GM06990 (cell line): ENCODE measurements around the gene HSD17B8.

Experiments
- DNase-seq: peaks from one replicate; pipeline ENCODE4 v3.0.0-alpha.2; 2011; ENCODE audit not compliant: insufficient read length; ENCODE audit errors: extremely low read depth
- H3K27me3 ChIP-seq: replicated peaks from 2 replicates; pipeline ENCODE4 v1.6.0; 2011; ENCODE audit warnings: low read length; ENCODE audit not compliant: control insufficient read depth, insufficient read depth
- H3K36me3 ChIP-seq: 2 replicates; pipeline ENCODE4 v1.5.1; 2011; ENCODE audit warnings: low read length; ENCODE audit not compliant: control insufficient read depth, insufficient read depth
- H3K4me3 ChIP-seq: replicated peaks from 2 replicates; pipeline ENCODE4 v1.5.1; 2011; ENCODE audit warnings: low read depth, mild to moderate bottlenecking, control low read depth, low read length
- TF ChIP-seq, protein P1 (sequence below): IDR thresholded peaks from 2 replicates; pipeline ENCODE4 v1.5.1; 2011; ENCODE audit warnings: low read length, control low read depth, mild to moderate bottlenecking, inconsistent platforms; ENCODE audit not compliant: insufficient read depth, poor library complexity, severe bottlenecking

Gene HSD17B8

DNA sequence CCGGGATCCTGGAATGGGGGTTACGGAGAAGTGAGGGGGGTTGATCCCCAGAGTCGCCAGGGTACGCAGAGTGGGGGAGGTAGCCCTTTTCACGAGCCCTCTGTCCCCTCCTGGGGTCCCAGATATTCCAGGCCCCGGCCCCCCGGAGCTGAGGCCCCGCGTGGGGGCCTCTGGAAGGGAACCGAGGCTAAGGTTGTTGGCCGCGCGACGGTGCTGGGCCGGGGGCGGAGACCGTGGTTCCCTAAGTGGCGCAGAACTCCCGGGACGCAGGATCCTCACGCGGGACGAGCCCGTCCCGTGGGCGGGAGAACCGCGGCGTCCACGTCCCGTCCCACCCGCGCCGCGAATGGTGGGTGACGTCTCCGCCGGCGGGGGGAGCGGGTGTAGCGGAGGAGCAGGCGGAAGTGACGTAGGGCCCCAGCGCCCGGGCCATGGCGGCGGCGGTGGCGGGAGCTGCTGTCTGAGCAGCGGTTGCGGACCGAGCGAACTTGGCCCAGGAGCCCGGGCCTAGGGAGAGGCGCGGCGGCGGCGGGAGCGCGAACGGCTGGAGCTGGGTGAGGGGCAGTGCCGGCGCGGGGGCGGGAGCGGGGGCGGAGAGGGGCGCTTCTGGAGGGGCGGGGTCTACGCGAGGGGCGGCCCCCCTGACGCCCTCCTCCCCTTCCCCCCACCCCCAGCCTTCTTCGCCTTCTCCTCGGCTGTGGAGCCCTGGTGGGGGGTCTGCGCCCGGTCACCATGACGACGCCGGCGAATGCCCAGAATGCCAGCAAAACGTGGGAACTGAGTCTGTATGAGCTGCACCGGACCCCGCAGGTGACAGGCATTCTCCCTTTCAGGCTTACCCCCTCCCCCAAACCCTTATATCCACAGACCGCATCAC, 3.9 kb downstream of the HSD17B8 start, which contains the start of gene RING1:
Gene RING1, plus strand, starts transcription at position 410 of the 877 bp plus-strand sequence. Its CDS starts 323 bp downstream, at position 733.
- TF ChIP-seq, protein P1, sequence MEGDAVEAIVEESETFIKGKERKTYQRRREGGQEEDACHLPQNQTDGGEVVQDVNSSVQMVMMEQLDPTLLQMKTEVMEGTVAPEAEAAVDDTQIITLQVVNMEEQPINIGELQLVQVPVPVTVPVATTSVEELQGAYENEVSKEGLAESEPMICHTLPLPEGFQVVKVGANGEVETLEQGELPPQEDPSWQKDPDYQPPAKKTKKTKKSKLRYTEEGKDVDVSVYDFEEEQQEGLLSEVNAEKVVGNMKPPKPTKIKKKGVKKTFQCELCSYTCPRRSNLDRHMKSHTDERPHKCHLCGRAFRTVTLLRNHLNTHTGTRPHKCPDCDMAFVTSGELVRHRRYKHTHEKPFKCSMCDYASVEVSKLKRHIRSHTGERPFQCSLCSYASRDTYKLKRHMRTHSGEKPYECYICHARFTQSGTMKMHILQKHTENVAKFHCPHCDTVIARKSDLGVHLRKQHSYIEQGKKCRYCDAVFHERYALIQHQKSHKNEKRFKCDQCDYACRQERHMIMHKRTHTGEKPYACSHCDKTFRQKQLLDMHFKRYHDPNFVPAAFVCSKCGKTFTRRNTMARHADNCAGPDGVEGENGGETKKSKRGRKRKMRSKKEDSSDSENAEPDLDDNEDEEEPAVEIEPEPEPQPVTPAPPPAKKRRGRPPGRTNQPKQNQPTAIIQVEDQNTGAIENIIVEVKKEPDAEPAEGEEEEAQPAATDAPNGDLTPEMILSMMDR: no peak
- Histone ChIP-seq H3K27me3 (no peaks in the 10 kb centered on the region), H3K36me3 (peaks cover 9% of the 10 kb centered on the region), H3K4me3 (peak within 1 kb of the TSS; percentile 86)
- DNase-seq: peak; percentile 86

DNA sequence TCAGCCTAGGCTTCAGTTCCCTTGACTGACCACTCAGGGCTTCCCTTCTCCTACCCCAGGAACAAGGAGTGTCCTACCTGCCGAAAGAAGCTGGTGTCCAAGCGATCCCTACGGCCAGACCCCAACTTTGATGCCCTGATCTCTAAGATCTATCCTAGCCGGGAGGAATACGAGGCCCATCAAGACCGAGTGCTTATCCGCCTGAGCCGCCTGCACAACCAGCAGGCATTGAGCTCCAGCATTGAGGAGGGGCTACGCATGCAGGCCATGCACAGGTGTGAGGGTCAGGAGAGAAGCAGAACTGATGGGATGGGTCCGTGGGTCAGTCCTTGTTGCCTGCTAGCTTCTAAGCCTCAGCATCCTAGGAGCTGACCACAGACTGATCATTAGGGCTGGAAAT, 5.4 kb downstream of the HSD17B8 start:
- H3K27me3 ChIP-seq: peaks cover 2% of the 10 kb centered on the region
- no peak overlapping the region for H3K4me3 ChIP-seq
- TF ChIP-seq, protein P1: no peak
- peaks cover 4% of the 10 kb centered on the region for H3K36me3 ChIP-seq
- no peak for DNase-seq

DNA sequence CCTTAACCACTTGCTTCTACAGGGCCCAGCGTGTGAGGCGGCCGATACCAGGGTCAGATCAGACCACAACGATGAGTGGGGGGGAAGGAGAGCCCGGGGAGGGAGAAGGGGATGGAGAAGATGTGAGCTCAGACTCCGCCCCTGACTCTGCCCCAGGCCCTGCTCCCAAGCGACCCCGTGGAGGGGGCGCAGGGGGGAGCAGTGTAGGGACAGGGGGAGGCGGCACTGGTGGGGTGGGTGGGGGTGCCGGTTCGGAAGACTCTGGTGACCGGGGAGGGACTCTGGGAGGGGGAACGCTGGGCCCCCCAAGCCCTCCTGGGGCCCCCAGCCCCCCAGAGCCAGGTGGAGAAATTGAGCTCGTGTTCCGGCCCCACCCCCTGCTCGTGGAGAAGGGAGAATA, 6.7 kb downstream of the HSD17B8 start:
- Histone ChIP-seq H3K27me3 (peaks cover 2% of the 10 kb centered on the region), H3K4me3 (no peak overlapping the region), H3K36me3 (peaks cover 4% of the 10 kb centered on the region)
- DNase-seq: no peak
- TF ChIP-seq, protein P1: no peak

DNA sequence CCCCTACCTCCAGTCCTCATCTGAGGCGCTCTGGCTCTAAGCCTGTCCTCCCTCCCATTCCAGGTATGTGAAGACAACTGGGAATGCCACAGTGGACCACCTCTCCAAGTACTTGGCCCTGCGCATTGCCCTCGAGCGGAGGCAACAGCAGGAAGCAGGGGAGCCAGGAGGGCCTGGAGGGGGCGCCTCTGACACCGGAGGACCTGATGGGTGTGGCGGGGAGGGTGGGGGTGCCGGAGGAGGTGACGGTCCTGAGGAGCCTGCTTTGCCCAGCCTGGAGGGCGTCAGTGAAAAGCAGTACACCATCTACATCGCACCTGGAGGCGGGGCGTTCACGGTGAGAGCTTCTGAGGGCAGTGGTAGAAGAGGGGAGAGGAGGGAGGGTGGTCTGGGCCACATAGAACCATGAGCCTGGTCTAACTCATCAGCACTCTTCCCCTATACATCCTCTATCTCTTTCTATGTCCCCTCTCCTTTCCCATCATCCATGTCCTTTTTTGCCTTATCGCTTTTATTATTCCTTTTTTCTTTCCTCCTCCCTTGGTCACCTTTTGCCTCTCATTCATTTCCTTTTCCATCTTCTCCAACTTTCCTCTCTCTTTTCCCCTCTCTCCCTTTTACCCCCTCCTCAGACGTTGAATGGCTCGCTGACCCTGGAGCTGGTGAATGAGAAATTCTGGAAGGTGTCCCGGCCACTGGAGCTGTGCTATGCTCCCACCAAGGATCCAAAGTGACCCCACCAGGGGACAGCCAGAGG, 7.4 kb downstream of the HSD17B8 start:
- Histone ChIP-seq H3K36me3 (peaks cover 4% of the 10 kb centered on the region), H3K4me3 (no peak overlapping the region), H3K27me3 (peaks cover 2% of the 10 kb centered on the region)
- no peak for DNase-seq
- TF ChIP-seq, protein P1: no peak

DNA sequence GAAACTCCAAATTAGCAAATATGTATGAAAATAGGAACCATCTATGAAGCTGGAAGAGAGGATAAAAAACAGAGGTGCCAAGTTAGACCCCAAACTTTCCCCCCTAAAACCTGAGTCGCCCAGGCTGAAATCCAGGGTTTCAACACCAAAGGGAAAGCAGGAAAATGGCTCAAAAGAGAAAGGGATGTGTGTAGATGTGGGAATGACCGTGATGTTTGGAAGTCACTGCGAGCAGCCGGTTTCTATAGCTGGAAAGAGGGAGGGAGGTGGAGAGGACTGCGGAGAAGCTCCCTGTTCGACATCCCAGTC, 8.4 kb downstream of the HSD17B8 start:
- no peak overlapping the region for H3K4me3 ChIP-seq

More for the DNA sequence above, 8.4 kb downstream of the HSD17B8 start:
- peaks cover 2% of the 10 kb centered on the region for H3K27me3 ChIP-seq
- peaks cover 4% of the 10 kb centered on the region for H3K36me3 ChIP-seq
- TF ChIP-seq, protein P1: no peak
- DNase-seq: no peak
